ENCODE data around the gene JAG1. TPM values are rescaled to one million over a fixed set of nuclear protein-coding genes. Genes with fewer than 3 reads are reported as not detected.

The JAG1 gene
- total and polyA plus RNA-seq, 2 of the 4 experiments (the other 2 are of a cell fraction), result 10.2 to 22.6 TPM

DNA sequence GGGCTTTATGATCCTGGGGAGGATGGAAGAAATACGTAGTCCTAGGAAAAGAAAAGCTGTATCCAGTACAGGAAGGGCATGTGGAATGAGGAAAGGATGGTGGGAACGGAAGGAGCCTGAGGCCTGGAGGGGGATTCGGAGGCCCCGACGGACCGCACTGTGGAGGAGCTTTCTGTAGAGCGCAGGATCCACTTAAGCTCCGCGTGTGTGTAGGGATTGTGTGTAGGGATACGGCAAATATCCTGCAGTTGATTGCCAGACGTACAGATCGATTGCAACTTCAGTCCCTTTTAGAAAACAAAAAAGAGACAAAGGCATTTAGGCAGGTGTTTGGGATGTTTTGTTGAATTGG, 32.6 kb upstream of the JAG1 start:
- H2BK5ac ChIP-seq (ENCODE audit: low read depth, low read length, poor library complexity, severe bottlenecking), result no peak overlapping the region
- H3K9me1 ChIP-seq (ENCODE audit: insufficient read depth, low read length), result peaks cover 15% of the 10 kb centered on the region
- intact Hi-C loops (cut with micrococcal nuclease), result no loop called here
- no peak overlapping the region for H3K9ac ChIP-seq (ENCODE audit: low read depth, low read length)
- H3K27me3 ChIP-seq (ENCODE audit: control insufficient read depth, insufficient read depth, low read length), result no peaks in the 10 kb centered on the region
- peak overlapping the region; percentile 19 for H2AFZ ChIP-seq (replicated peaks; ENCODE audit: low read length, poor library complexity)
- in situ Hi-C loops (cut with MboI; ENCODE audit: low sequenced_read_pairs), result no loop called here
- H3K23ac ChIP-seq (ENCODE audit: low read depth, low read length), result no peak overlapping the region
- H3K18ac ChIP-seq (ENCODE audit: low read depth, low read length), result no peak overlapping the region
- no peak overlapping the region for H4K91ac ChIP-seq (ENCODE audit: insufficient read depth, low read depth, low read length)
- H3K4me3 ChIP-seq (ENCODE audit: insufficient read depth, low read depth, low read length), result no peak overlapping the region
- 97% methylated on average over 12 of the region's 12 CpGs; no CpG with 5 or more reads in 1 of the 2 experiments for whole genome bisulfite sequencing, 2 experiments (ENCODE audit: extremely low coverage in 2 of 2, insufficient read length in 1 of 2)
- no peak overlapping the region for H4K8ac ChIP-seq (ENCODE audit: low read depth in 2 of 2, low read length in 2 of 2)
- H3K79me1 ChIP-seq (ENCODE audit: low read depth in 1 of 2, low read length in 2 of 2), result no peaks in the 10 kb centered on the region
- POLR2A ChIA-PET (ENCODE audit: unreplicated experiment), result no interaction called here
- CTCF ChIA-PET, result no interaction called here
- ATAC-seq (ENCODE audit: low read depth) (no peak), DNase-seq (no peak)
- no peak overlapping the region for H2BK120ac ChIP-seq (ENCODE audit: low read depth, low read length)
- peak overlapping the region; percentile 29; the same call in 1 of the 2 replicates for H2BK20ac ChIP-seq (ENCODE audit: low read depth, low read length)
- no peaks in the 10 kb centered on the region for H3K36me3 ChIP-seq (ENCODE audit: control insufficient read depth, insufficient read depth, low read length)
- H2AK5ac ChIP-seq (ENCODE audit: low read depth, low read length), result peak overlapping the region; percentile 77; the same call in 1 of the 2 replicates
- H2AK9ac ChIP-seq (replicated peaks; ENCODE audit: low read depth, low read length, poor library complexity), result no peak overlapping the region
- 0 out of 2 replicates have a peak overlapping the region, but pooled peaks have one; percentile 62 for H3K4ac ChIP-seq (ENCODE audit: low read depth, low read length)
- H3K27ac ChIP-seq (ENCODE audit: insufficient read depth, low read length), result no peak overlapping the region
- no peaks in the 10 kb centered on the region for H4K20me1 ChIP-seq (ENCODE audit: insufficient read depth, low read length)
- no peak overlapping the region for H4K5ac ChIP-seq (ENCODE audit: low read depth, low read length)
- H3K4me2 ChIP-seq (ENCODE audit: low read depth, low read length), result no peak overlapping the region
- no peak for TF ChIP-seq MAFK (IDR thresholded peaks at IDR 0.05; ENCODE audit: low read depth, low read length)
- no peak for TF ChIP-seq POLR2A (IDR thresholded peaks at IDR 0.05; ENCODE audit: low read depth, low read length)
- TF ChIP-seq, protein P1, sequence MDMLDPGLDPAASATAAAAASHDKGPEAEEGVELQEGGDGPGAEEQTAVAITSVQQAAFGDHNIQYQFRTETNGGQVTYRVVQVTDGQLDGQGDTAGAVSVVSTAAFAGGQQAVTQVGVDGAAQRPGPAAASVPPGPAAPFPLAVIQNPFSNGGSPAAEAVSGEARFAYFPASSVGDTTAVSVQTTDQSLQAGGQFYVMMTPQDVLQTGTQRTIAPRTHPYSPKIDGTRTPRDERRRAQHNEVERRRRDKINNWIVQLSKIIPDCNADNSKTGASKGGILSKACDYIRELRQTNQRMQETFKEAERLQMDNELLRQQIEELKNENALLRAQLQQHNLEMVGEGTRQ (IDR thresholded peaks at IDR 0.05; ENCODE audit: low read depth, low read length), result no peak
- TF ChIP-seq RCOR1 (IDR thresholded peaks at IDR 0.05; ENCODE audit: insufficient replicate concordance, low read length), result no peak
- TF ChIP-seq RFX5 (IDR thresholded peaks at IDR 0.05; ENCODE audit: low read depth, low read length), result no peak
- no peak for TF ChIP-seq RAD21 (IDR thresholded peaks at IDR 0.05; ENCODE audit: low read length)
- TF ChIP-seq CEBPB (IDR thresholded peaks at IDR 0.05; ENCODE audit: low read depth, low read length), result no peak
- TF ChIP-seq BHLHE40 (IDR thresholded peaks at IDR 0.05; ENCODE audit: low read depth, low read length), result no peak
- no peak for TF ChIP-seq MXI1 (IDR thresholded peaks at IDR 0.05; ENCODE audit: borderline replicate concordance, low read depth, low read length)
- TF ChIP-seq, protein P2, sequence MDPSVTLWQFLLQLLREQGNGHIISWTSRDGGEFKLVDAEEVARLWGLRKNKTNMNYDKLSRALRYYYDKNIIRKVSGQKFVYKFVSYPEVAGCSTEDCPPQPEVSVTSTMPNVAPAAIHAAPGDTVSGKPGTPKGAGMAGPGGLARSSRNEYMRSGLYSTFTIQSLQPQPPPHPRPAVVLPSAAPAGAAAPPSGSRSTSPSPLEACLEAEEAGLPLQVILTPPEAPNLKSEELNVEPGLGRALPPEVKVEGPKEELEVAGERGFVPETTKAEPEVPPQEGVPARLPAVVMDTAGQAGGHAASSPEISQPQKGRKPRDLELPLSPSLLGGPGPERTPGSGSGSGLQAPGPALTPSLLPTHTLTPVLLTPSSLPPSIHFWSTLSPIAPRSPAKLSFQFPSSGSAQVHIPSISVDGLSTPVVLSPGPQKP (IDR thresholded peaks at IDR 0.05; ENCODE audit: borderline replicate concordance, low read depth, low read length), result no peak
- no peak for TF ChIP-seq SMC3 (IDR thresholded peaks at IDR 0.05; ENCODE audit: low read depth, low read length)
- no peak for TF ChIP-seq FOS (IDR thresholded peaks at IDR 0.05; ENCODE audit: low read depth, low read length)
- no peak for TF ChIP-seq MAZ (IDR thresholded peaks at IDR 0.05; ENCODE audit: borderline replicate concordance, low read depth, low read length)
- TF ChIP-seq CHD1 (IDR thresholded peaks at IDR 0.05; ENCODE audit: low read depth, low read length), result no peak
- TF ChIP-seq NFE2L2 (IDR thresholded peaks at IDR 0.05; ENCODE audit: low read depth, low read length), result no peak
- TF ChIP-seq, protein P3, sequence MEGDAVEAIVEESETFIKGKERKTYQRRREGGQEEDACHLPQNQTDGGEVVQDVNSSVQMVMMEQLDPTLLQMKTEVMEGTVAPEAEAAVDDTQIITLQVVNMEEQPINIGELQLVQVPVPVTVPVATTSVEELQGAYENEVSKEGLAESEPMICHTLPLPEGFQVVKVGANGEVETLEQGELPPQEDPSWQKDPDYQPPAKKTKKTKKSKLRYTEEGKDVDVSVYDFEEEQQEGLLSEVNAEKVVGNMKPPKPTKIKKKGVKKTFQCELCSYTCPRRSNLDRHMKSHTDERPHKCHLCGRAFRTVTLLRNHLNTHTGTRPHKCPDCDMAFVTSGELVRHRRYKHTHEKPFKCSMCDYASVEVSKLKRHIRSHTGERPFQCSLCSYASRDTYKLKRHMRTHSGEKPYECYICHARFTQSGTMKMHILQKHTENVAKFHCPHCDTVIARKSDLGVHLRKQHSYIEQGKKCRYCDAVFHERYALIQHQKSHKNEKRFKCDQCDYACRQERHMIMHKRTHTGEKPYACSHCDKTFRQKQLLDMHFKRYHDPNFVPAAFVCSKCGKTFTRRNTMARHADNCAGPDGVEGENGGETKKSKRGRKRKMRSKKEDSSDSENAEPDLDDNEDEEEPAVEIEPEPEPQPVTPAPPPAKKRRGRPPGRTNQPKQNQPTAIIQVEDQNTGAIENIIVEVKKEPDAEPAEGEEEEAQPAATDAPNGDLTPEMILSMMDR (conservative IDR thresholded peaks at IDR 0.05; ENCODE audit: low read depth, low read length), result no peak
- H3K9me3 ChIP-seq (ENCODE audit: control insufficient read depth, insufficient read depth, low read length), result no peaks in the 10 kb centered on the region
- BruUV-seq (replicated peaks), result no TSS peak
- H3K56ac ChIP-seq (ENCODE audit: extremely low read depth, insufficient read depth, low read length), result no peak overlapping the region
- 0 out of 2 replicates have a peak overlapping the region, but pooled peaks have one; percentile 2 for H3K14ac ChIP-seq (replicated peaks; ENCODE audit: low read depth, low read length)
- dilution Hi-C loops (cut with HindIII; ENCODE audit: low sequenced_read_pairs, unreplicated experiment), result no loop called here
- H2BK15ac ChIP-seq (ENCODE audit: low read depth, low read length), result no peak overlapping the region
- peaks cover 10% of the 10 kb centered on the region for H3K4me1 ChIP-seq (ENCODE audit: control insufficient read depth, insufficient read depth, low read length)

Measured in IMR-90 (cell line).